ENCODE data around the gene PHLDA2.

The PHLDA2 gene, protein sequence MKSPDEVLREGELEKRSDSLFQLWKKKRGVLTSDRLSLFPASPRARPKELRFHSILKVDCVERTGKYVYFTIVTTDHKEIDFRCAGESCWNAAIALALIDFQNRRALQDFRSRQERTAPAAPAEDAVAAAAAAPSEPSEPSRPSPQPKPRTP

DNA sequence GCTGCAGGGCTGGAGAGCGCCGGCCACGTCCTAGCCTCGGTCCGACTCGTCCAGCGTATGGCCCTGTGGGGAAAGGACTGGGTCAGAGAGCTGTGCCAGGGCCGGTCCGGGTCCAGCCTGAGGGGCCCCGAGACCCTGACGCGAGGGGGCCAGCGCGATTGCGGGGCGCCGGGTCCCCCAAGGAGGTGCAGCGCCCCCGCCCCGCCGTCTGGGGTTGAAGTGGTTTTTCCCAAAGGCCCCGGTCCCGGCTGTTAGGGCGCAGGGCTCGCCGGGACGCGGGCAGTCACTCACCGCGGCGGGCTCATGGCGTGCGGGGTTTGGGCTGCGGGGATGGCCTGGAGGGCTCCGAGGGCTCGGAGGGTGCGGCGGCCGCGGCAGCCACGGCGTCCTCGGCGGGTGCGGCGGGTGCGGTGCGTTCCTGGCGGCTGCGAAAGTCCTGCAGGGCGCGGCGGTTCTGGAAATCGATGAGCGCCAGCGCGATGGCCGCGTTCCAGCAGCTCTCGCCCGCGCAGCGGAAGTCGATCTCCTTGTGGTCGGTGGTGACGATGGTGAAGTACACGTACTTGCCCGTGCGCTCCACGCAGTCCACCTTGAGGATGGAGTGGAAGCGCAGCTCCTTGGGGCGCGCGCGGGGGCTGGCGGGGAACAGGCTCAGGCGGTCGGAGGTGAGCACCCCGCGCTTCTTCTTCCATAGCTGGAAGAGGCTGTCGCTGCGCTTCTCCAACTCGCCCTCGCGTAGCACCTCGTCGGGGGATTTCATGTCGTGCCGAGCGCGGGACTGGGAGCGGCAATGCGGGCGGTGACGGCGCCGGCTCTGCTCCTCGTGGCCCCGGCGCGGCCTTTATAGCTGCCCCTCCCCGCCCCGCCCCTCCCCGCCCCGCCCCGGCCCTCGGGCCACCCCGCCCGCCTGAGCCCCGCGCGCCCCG is at the start of gene PHLDA2:
Gene PHLDA2 (minus strand): TSS at position 816 of the 926 bp plus-strand sequence. CDS start 56 bp downstream, at position 760.
- DNase-seq, result peak; percentile 76

DNA sequence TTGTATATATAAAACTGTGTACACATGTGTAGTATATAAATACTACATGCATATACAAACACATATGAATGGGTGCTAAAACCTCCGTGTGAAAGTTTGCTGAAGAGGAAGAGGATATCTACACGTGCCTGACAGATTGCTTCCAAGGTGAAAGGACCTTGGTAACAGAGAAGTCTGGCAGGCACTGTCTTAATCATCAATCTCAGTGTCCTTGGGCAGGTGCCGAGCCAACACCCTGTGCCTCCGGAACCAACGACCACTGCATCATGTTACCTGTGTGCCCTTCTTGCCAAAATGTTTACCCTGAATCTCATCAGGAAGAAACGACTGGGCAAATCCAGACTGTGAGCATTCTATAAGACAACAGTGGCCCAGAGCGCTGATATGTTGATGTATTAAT is 47.9 kb upstream of the PHLDA2 start:
- DNase-seq, result no peak

DNA sequence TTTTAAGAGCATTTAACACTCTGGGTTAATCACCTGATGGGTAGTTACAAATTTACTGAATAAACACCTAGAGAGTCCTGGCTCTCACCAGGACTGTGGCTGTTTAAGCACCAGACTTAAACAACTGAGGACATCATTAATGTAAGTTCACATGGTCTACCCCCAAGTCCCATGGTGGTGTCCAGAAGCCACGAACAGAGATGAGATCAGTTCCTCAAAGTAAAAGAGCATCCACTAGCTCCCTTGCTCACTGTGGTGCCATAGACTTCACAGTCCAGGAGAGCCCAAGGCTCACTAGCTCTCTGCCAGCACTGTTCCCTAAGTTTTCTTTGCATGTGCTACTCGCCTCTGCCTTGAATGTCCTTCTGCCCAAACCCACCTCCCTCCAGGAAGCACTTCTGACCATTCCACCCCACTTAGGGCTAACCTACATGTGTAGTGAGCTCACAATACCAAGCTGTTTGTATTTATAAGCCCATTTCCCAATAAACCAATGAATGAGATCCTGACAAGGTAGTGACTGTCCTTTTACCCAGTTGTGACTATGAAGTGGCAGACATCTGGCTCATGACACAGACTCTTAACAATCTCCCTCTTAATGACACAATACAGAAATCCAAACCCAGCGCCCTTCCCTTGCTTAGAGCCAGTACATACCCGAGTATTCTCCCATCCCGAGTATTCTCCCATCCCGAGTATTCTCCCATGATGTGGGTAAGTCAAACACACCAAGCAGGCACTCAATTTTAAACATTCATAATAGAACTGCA is 47.3 kb upstream of the PHLDA2 start:
- DNase-seq, result no peak

DNA sequence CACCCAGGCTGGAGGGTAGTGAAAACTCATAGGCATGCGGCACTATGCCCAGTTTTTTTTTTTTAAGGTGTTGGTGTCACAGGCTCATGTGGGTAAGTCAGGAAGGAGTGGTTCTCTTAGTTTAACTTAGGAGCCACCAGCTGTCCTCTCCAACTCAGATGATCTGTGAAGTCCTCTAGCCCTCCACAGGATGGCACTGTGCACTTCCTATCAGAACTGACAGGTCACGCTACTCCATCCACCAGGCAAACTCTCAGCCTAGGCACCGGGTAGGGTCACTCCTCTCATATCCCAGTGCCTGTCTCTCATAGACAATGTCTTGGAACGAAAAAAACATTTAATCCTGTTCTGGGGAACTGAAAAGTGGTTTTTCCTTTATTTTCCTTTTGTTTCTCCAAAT is 46.4 kb upstream of the PHLDA2 start:
- DNase-seq, result peak; percentile 16

DNA sequence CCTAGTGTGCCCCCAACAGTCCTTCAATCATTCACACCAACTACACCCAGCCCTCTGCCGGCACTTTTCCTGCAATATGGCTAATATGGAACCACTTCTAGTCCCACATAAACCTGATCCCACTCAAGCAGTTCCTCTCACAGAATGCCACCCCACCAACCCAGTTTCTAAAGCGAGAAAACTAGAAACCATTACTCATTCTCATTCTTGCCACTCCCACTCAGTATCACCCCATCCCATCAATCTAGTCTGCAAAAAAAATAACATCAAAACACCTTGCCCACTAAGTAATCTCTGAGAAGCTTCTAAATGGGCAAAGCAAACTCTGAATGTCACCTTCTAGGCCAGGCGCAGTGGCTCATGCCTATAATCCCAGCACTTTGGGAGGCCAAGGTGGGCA is 45.1 kb upstream of the PHLDA2 start:
- no peak for DNase-seq

DNA sequence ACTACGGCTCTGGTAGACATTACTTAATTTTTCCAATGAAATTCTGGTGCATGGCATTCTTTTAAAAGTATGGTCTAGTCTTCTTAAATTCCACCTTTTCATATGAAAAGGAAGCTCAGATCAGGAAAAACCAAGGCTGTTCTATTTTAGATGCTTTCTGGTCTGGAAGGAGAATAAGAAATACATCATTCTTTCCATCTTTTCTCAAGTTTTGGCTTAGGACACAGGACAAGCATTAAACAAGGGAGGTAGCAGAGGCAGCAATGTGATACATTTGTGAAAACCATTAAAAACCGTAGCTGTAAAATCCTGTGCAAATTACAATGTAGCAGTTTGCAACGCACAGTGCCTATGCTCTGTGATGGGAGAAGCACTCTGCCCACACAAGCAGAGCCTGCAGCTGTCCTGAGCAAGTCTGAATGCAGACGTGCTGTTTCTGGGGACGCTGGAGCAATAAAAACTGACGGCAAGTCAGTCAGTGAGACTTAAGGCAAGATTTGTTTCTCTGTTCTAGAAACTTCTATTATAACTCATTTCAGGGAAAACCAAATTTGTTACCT is 39.2 kb upstream of the PHLDA2 start:
- DNase-seq, result no peak

DNA sequence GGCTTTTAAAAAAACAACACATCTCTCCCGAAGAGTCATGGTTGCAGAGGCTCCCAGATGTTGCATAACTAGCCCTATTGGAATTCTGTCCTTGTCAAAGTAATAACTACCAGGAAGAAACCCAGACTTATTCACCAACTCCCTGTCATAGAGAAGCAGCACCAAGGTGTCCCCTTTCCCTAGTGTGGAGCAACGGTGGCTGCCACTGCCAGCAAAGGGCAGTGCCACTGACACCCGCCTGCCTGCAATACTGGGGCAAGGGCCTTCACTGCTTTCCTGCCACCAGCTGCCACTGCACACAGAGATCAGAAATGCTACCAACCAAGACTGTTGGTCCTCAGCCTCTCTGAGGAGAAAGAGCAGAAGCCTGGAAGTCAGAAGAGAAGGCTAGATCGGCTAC is 35.6 kb upstream of the PHLDA2 start:
- no peak for DNase-seq

DNA sequence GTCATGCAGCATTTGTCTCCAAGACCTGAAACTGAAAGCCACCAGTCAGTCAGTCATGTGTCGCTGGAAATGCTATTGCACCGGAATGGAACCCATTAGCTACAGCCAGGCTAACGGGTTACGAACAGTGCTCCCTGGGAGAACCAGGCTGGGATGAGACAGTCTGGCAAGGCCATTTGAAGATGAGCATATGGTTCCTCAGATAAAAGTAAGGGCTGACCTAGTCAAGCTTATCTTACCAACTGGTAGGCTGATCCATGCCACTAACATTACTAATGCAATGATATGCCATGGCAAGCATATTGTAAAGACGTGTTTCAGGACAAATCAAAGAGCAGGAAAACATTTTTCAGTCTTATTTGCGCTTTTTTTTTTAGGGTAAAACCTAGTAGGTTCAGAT is 34.5 kb upstream of the PHLDA2 start:
- DNase-seq, result no peak

DNA sequence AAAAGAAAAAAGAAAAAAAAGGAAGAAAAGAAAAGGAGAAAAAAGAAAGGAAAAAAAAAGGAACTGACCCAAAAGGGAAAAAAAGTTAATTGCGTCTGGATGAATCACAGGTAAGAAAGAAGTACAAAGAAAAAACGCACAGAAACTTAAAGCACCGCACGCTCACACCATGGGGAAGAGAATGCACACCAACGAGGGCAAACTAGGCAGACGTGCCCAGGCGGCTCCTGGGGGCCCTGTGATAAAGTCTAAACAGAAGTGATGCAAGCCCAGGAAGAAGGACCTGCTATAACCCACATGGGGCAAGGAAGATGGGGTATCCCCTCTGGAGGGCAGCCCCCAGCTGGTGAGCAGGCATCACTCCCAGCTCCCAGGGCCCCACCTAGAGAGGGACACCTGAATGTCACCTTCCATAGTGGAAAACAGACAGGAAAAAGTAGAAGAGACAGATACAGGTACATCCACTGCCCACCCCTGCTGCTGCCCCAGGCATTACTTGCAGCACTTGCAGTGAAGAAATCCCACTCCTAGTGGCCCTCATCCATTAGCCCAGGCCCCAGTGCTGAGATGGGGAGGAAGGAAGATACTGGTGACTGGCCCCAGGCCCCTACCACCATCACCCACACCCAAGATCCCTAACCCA is 34.0 kb upstream of the PHLDA2 start:
- DNase-seq, result no peak

DNA sequence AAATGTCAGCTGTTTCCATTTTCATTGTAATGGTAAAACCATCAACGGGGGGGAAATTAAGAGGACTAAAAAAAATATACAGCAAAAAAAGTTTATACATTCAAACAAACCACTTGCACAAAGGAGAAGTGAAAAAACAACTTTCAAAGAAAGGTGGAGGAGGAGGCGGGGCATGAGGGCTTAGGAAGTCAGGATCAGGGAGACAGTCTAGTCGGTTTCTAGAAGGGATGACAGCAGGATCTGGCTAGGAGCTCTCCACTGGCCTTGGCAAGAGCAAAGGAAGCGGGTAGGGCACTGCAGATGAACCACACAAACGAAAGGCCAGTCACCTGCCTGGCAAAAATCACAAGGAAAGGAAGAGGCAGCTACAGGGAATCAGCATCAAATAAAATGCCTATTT is 31.9 kb upstream of the PHLDA2 start:
- no peak for DNase-seq

DNA sequence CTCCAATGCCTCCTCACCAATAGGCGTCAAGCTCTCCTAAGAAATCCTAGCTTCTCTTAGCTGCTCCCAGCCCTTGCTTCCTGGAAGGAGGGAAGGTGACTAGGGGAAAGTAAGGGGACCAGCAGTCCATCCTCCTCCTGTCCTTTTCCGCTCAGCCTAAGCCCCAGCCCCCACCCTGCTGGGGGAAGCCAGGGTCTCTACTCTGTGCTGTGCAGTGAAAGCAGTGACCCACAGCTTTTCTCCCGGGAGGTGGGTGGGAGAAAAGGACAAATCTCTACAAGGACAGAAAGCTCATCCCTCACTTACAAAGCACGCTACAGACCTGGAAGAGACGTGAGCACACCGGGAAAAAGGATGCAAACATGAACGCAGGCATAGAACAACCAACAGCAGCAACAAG is 30.9 kb upstream of the PHLDA2 start:
- no peak for DNase-seq

DNA sequence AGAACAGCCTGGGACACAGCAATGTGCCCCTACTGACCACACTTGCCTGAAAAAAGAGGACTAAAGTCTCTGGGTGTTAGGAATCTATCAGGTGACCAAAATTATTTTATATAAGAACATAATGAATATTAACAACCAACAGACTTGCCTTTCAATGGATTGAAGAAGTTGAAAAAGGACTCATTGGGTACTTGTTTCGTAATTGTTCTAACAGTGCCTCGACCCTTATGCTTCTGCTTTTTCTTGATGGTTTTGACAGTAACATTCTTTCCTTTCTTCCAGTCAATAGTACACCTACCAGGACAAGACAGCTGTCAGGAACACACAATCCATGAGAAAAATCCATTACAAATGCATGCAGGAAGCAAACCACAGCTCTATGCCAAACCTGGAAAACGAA is 29.0 kb upstream of the PHLDA2 start:
- DNase-seq, result no peak

DNA sequence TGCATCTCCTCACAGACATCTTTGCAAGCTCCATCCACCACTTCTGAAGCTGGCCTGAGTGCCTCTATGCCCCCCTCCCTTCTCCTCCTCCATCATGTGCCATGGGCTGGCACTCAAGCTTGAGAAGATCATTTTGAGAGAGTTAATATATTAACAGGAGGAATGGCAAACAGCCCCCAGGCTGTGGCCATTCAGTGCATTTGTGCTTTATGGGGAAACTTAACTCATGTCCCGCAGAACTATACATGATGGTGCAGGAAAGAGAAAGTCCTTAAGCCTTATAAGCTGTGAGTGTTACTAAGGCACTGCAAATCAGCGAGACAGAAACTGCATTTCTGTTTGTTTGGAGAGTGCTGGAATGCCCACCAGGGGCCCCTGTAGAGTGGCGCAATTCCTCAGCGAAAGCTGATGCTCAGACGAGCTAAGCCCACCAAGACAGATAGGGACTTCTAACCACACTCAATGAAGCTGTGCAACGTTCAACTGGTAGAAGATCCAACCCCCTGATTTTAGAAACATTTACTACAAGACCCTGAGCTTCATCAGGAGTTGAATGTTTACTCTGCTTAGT is 26.8 kb upstream of the PHLDA2 start:
- no peak for DNase-seq

DNA sequence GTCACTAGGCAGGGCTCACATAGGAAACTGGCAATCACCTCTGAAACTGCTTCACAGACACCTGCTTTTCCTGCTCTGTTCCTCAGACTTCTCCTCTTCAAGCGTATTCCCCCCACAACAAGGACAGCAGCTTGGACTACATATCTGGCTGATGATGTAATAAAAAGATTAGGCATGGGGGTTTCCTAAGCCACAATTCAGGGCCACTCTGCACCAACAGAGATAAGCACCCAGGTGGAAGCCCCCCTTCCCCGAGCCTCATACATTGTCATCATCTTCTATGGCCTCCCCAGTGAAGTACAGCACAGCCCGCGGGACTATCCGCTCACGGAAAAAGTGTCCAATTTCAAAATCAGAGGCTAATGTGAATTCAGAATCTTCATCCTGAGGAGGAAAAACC is 25.0 kb upstream of the PHLDA2 start:
- DNase-seq, result no peak

DNA sequence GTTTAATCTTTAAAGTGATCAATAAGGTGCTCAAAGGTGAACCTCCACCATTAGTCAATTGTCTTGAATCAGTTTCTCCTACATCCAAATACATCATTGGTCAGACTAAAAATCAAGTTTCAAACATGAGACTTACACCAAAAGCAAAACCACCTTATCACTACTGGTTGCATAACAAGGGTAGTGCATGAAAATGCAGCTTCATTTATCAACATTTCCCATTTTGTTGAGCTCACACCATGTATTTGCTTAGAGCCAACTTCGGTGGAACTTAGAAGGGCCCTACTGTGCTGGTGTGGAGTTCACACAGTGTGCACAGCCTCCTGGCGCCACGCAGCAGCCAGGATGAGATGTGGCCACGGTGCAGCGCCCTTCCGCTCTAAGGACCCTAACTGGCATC is 23.1 kb upstream of the PHLDA2 start:
- DNase-seq, result no peak

DNA sequence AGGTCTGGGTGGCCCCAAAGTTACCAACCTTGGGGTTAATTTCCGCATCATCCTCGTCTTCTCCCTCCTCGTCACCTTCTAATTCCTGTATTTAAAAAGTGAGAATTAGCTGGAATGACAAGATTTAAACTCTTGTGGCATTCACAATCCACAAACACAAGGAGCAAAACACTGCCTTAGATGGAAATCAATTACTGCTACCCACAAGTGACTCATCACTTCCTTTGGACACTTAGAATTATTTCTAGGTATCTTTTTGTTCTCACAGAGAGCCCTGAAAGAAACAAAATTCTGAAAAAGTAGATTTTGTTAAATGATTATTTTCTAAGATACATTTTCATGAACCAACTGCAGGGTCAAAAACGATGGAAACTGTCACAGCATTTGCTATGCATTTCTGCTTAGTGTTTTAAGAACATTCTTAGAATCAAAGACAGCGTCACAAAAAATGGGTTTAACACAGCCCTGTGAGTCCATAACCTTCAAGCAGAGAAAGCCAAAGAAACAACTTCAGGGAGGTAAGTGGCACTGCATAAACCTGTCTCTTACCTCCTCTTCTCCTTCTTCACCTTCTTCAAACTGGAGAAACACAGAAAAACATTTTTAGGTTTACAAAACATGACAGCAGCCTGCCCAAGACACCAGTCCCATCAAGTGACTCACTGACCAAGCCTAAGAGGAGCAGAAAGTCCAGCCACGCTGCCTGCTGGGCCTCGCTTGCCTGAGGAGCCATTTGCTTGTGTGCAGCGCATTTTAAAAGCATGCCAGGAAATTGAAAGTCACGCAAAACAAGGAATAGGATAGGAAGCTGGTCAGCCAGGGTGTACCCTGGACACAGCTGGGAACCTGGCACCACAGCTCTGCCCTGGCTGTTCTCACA is 22.3 kb upstream of the PHLDA2 start:
- peak; percentile 69 for DNase-seq

DNA sequence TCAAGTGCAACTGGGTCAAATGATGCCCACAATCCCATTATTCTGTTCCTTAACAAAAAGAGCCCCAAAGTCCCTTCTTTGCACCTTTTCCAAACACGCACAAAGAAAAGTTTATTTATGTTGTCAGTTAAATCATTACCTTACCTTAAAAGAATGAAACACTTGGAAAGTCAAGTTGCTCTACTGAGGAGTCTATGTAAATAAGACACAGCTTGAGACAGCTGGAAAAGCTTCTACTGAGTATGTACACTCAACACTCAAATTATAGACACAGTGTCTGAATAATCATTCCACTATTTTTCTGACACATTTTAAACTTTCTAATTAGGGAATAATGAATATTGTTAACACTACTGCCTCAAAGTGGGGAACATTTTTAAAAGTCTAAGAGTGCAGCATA is 21.6 kb upstream of the PHLDA2 start:
- DNase-seq, result no peak

DNA sequence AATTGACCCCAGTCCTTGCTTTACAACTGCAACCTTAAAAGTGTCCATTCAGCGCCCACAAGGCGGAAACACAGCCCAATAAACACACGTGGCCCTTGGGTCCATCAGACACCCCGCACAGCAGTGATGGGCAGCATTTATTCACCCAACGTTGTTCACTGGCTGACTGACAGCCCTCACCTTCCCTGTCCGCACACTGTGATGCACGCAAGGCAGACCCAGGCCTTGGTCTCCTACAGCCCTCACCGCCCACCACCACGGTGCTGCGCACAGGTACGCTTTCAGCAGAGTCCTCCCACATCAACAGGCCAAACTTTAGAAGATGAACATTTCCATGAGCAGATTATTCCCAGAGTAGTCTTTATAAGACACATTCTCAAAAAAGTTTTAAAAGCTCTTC is 20.7 kb upstream of the PHLDA2 start:
- DNase-seq, result no peak

DNA sequence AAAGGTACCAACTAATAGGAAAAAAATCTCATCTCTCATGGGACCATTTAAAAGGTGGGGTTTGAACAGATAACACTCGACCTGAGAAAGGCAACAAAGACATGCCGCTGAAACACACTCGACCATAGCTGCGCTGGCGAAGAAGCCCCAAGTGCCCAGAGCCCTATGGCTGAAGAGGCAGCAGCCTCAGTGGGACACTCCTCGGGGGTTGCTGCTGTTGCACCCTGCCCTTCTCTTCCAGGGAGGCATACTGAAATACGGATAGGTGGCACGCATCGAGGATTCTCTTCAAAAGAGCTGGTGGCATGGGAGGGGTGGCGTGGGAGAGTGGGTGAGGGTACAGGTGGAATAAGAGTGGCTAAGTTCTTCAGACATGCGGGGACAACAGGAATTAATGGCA is 18.5 kb upstream of the PHLDA2 start:
- no peak for DNase-seq

DNA sequence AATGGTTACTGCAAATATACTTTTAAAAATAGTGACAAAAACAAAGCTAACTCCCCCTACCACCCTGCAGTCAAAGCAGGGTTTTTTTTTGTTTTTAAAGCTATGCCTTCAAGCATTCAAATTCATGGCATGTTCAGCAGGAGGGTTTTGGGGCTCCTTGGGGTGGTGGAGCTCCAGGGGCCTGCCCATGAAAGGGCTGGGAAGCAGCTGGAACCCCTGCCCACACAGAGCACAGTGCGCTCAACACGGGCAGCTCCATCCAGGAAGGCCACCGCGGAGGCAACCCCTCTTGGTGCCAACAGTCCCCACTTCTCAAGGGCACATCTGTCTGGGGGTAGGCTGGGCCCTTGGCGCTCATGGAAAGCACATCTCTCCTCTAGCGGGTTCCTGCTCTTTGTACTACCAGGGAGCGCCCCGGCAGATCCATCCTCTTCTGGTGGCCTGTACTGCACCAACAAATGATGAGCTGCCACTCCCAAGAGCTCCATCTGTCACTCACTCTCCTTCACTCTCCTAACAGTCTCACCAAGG is 16.6 kb upstream of the PHLDA2 start:
- DNase-seq, result no peak

DNA sequence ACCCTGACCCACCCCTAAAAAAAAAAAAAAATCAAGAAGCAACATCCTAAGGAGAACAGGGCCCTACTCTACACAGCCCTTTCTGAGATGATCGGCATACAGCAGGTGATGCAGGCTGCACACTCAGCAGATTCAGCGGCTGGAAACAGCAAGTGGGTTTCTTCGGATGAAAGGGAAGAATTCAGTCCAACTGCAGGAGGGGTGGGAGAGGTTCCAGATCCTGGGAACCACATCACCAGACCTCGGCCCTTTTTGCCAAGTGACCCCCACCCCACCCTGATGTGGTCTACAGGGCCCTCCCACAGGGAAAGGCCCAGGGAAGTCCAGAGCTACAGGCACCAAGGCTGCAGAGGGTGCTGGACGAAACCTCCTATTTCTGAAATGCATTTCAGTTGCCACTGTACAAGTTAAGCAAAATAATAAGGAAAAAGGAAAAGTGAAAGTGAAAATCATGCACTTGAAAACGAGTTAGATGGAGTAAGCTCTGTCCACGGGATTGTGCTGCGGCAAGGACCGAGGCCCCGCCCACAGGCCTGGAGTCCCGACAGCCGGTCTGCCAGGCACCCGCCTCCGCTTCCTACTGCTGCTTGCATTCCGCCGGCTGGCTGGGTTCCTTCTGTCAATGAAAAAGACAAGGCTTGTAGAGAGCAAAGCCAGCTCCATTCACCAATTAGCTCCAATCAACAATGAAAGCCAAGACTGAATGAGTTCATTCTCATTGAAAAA is 16.0 kb upstream of the PHLDA2 start:
- peak; percentile 75 for DNase-seq
